Effector memory CD8-positive, alpha-beta T cell (primary cell): Measurements from ENCODE around the gene LAMTOR1.

ENCODE experiments used
- ATAC-seq: fragments of 150-1000 bp; cut with Tn5 transposase; replicated peaks from 2 replicates; pipeline ENCODE4 v1.10.0; 2021; ENCODE audit warnings: mild to moderate bottlenecking, moderate library complexity
- DNase-seq, 3 experiments: peaks; one replicate each; pipeline ENCODE4 v3.0.0; 2021
- H3K27ac Mint-ChIP-seq, 2 donors: one replicate each; pipeline ENCODE4 v1.8.0; 2022; ENCODE audit warnings: mild to moderate bottlenecking in 2 of 2, mixed read lengths in 2 of 2, moderate library complexity in 2 of 2
- H3K27me3 Mint-ChIP-seq, 2 donors: one replicate each; pipeline ENCODE4 v1.8.0; 2022; ENCODE audit warnings: mixed read lengths in 2 of 2
- H3K36me3 Mint-ChIP-seq: one replicate; pipeline ENCODE4 v1.8.0; 2022; ENCODE audit warnings: mild to moderate bottlenecking, moderate library complexity, mixed read lengths; ENCODE audit not compliant: insufficient read depth
- H3K4me1 Mint-ChIP-seq, 2 donors: one replicate each; pipeline ENCODE4 v1.8.0; 2022; ENCODE audit warnings: low read depth in 2 of 2, mixed read lengths in 2 of 2
- H3K4me3 Mint-ChIP-seq, 2 donors: one replicate each; pipeline ENCODE4 v1.8.0; 2022; ENCODE audit warnings: mild to moderate bottlenecking in 2 of 2, mixed read lengths in 2 of 2, moderate library complexity in 2 of 2
- H3K9me3 Mint-ChIP-seq, 2 donors: one replicate each; pipeline ENCODE4 v1.8.0; 2022; ENCODE audit warnings: mixed read lengths in 2 of 2

LAMTOR1 gene

GRCh38 chr11:72112143-72112977 is 9.3 kb upstream of the LAMTOR1 start, which contains the start of gene ANAPC15:
Gene ANAPC15 (minus strand): TSS chr11:72112695. CDS start chr11:72111276, 1,419 bp downstream.
- Mint-ChIP-seq H3K27me3 (peaks cover 7 to 9% of the 10 kb centered on the region in 2 donors), H3K36me3 (peaks cover 22% of the 10 kb centered on the region), H3K27ac (peak within 1 kb of the TSS; percentile 94 to 99), H3K4me3 (peak within 1 kb of the TSS; percentile 91 to 97), H3K4me1 (peaks cover 15 to 22% of the 10 kb centered on the region in 2 donors), H3K9me3 (no peaks in the 10 kb centered on the region)
- ATAC-seq (peak; percentile 86), DNase-seq (peak; percentile 97 to 99 (median 99))

- Mint-ChIP-seq H3K9me3 (no peaks in the 10 kb centered on the region), H3K4me3 (peak overlapping the region; percentile 91 to 97), H3K27ac (peak overlapping the region; percentile 94 to 99), H3K27me3 (peaks cover under 1 to 3% of the 10 kb centered on the region in 2 donors), H3K4me1 (peaks cover 15 to 22% of the 10 kb centered on the region in 2 donors), H3K36me3 (peaks cover 22% of the 10 kb centered on the region)
- no peak for ATAC-seq
- no peak for DNase-seq
Observed at GRCh38 chr11:72111300-72112142, 8.4 kb upstream of the LAMTOR1 start.

DNA sequence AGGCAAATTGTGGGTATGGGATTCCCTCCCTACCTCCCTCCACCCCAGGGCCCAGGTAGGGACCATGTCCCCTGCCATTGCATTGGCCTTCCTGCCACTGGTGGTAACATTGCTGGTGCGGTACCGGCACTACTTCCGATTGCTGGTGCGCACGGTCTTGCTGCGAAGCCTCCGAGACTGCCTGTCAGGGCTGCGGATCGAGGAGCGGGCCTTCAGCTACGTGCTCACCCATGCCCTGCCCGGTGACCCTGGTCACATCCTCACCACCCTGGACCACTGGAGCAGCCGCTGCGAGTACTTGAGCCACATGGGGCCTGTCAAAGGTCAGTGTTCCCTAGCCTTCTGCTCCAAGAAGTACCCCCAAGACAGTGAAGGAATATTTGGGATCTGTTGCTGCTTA is 2.8 kb upstream of the LAMTOR1 start, which contains the start of gene TOMT:
TSS of gene TOMT (plus strand) at position 37 of the 400 bp plus-strand sequence. CDS start at position 65, 28 bp downstream.
- Mint-ChIP-seq H3K27me3 (no peaks in the 10 kb centered on the region), H3K4me1 (peaks cover 29 to 35% of the 10 kb centered on the region in 2 donors), H3K4me3 (no peak within 1 kb of the TSS), H3K9me3 (no peaks in the 10 kb centered on the region), H3K36me3 (peaks cover 25% of the 10 kb centered on the region), H3K27ac (peak within 1 kb of the TSS; percentile 7 to 97)
- ATAC-seq (no peak), DNase-seq (no peak)

DNA sequence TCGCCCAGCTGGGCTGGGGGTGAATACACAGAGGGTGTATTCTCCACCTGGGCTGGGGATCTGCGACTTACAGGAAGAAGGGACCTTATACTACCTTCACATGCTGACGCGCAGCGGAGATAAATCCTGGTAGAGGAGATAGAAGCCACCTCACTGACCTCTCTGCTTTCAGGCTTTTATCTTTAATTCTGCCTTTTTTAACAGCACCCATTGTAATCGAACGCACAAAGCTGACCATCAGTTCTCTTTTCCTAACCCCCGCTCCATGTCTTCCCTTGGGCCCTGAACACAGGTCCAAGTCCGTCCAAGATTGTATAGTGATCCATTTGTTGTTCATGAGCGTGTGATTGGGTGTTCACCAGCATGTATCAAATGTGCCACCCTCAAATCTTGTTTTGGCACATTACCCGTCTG is 664 bp upstream of the LAMTOR1 start:
- DNase-seq (no peak), ATAC-seq (no peak)
- Mint-ChIP-seq H3K27me3 (no peaks in the 10 kb centered on the region), H3K4me1 (peaks cover 34 to 38% of the 10 kb centered on the region in 2 donors), H3K9me3 (no peaks in the 10 kb centered on the region), H3K27ac (peak overlapping the region; percentile 92 to 97), H3K4me3 (peak overlapping the region; percentile 79 to 88), H3K36me3 (peaks cover 21% of the 10 kb centered on the region)

DNA sequence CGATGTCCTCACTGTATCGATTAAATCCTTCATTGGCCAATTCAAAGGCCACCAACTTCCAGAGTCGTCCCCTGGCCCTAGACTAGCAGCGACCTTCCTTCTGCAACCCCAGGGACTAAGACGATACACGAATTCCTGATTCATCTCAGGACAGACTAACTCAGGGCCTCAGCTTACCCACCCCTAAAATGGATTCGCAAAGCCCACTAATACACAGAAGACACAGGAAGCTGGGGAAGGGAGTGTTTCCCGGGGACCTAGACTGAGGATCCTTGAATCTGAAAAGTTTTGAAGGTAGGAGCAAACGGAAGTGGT is 509 bp downstream of the LAMTOR1 start:
- no peak for DNase-seq
- no peaks in the 10 kb centered on the region for H3K9me3 Mint-ChIP-seq
- H3K36me3 Mint-ChIP-seq = peaks cover 31% of the 10 kb centered on the region
- H3K27me3 Mint-ChIP-seq = no peaks in the 10 kb centered on the region
- H3K4me1 Mint-ChIP-seq = peaks cover 40 to 42% of the 10 kb centered on the region in 2 donors
- peak overlapping the region; percentile 79 to 88 for H3K4me3 Mint-ChIP-seq
- ATAC-seq = peak; percentile 0
- H3K27ac Mint-ChIP-seq = peak overlapping the region; percentile 92 to 97

DNA sequence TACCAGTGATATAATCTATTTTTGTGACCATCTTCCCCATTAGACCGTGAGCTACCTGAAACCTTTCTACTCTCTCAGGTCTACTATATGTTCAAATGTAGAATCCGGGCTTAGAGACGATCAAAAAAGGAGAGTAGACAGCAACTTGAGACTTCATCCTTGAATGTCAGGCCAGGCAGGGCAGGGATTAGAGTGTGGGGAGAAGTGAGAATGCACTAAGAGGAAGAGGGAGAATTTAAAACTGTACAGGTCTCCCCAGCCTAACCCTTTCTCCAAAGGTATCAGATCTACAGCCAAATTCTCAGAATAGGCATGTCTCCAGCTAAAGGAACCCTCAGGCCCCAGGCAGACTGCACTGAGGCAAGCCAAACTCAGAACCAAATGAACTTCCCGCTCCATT is 935 bp downstream of the LAMTOR1 start:
- H3K27me3 Mint-ChIP-seq = no peaks in the 10 kb centered on the region
- peak overlapping the region; percentile 92 to 97 for H3K27ac Mint-ChIP-seq
- H3K4me1 Mint-ChIP-seq = peaks cover 40 to 42% of the 10 kb centered on the region in 2 donors
- DNase-seq (no peak), ATAC-seq (no peak)
- peak overlapping the region; percentile 79 to 88 for H3K4me3 Mint-ChIP-seq
- H3K9me3 Mint-ChIP-seq = no peaks in the 10 kb centered on the region
- peaks cover 31% of the 10 kb centered on the region for H3K36me3 Mint-ChIP-seq

GRCh38 chr11:72100462-72100861 is 2.6 kb downstream of the LAMTOR1 start:
- ATAC-seq (no peak), DNase-seq (no peak)
- Mint-ChIP-seq H3K27me3 (no peaks in the 10 kb centered on the region), H3K4me3 (no peak overlapping the region), H3K9me3 (no peaks in the 10 kb centered on the region), H3K36me3 (peaks cover 31% of the 10 kb centered on the region), H3K4me1 (peaks cover 40 to 42% of the 10 kb centered on the region in 2 donors), H3K27ac (peak overlapping the region; percentile 92 to 97)

GRCh38 chr11:72100009-72100408 is 3.1 kb downstream of the LAMTOR1 start:
- Mint-ChIP-seq H3K9me3 (no peaks in the 10 kb centered on the region), H3K27me3 (no peaks in the 10 kb centered on the region), H3K27ac (peak overlapping the region; percentile 92 to 97), H3K36me3 (peaks cover 31% of the 10 kb centered on the region), H3K4me3 (no peak overlapping the region), H3K4me1 (peaks cover 38 to 42% of the 10 kb centered on the region in 2 donors)
- DNase-seq (no peak), ATAC-seq (no peak)

GRCh38 chr11:72098741-72099140 is 4.4 kb downstream of the LAMTOR1 start:
- Mint-ChIP-seq H3K4me3 (no peak overlapping the region), H3K36me3 (peaks cover 30% of the 10 kb centered on the region), H3K9me3 (no peaks in the 10 kb centered on the region), H3K4me1 (peaks cover 33 to 36% of the 10 kb centered on the region in 2 donors), H3K27ac (no peak overlapping the region), H3K27me3 (no peaks in the 10 kb centered on the region)
- DNase-seq (no peak), ATAC-seq (no peak)

DNA sequence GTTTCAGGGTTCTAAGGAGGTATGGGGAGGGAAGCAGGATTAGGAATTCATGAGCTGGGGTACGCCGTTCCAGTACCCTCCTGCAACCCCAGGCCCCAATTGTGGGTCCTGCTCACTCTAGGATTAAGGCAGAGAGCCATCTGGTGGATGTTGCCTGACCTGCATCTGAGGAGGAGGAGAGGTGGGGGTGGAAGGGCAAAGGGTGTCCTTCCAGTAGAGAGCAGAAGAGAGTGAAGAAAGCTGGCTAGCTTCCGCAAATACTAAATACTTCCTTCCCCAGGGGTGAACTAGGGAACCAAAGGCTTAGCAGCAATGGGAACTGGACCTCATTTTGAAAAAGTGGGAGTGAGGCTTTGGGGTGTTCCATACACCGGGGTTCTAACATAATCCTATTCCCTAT is 11.8 kb downstream of the LAMTOR1 start:
- DNase-seq = peak; percentile 57 to 60 (median 57)
- Mint-ChIP-seq H3K4me3 (no peak overlapping the region), H3K27ac (peak overlapping the region; percentile 11 to 23), H3K9me3 (no peaks in the 10 kb centered on the region), H3K4me1 (no peaks in the 10 kb centered on the region), H3K36me3 (peaks cover 9% of the 10 kb centered on the region), H3K27me3 (no peaks in the 10 kb centered on the region)
- peak; percentile 93 for ATAC-seq

DNA sequence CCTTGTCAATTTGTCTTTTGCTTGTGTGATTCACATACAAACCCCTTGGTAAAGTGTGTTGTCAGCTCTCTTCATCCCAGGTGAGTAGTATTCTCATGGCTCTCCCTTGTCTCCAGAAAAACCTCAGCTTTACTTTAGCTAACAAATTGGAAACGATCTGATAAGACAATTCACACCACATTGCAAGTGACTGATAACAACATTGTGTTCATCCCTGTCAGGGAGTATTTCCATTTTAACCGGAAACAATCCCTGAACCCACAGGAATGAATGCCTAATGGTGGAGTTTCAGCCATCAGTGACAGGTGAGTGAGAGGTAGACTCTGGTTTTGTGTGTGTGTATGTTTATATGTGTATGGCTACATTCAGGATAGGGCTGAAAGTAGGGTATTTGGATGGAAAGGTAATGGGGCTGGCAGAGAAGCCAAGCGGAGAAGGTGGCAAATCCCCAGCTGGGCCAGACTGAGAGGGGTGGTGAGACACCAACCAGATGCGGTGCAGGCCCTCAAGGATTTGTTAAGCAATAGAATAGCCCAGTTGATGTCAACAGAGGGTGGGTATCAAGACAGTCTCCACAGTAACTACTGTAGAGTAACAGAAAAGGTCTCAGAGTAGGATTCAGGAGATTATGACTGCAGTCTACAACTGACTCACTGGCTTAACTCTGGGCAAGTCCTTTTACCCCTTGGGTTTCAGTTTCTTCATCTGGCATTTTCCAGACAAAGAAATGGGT is 14.9 kb downstream of the LAMTOR1 start:
- ATAC-seq = no peak
- Mint-ChIP-seq H3K36me3 (peaks cover 4% of the 10 kb centered on the region), H3K4me1 (no peaks in the 10 kb centered on the region), H3K27ac (peak overlapping the region in 1 of 2 donors; percentile 58), H3K9me3 (no peaks in the 10 kb centered on the region), H3K4me3 (no peak overlapping the region), H3K27me3 (no peaks in the 10 kb centered on the region)
- DNase-seq = no peak

DNA sequence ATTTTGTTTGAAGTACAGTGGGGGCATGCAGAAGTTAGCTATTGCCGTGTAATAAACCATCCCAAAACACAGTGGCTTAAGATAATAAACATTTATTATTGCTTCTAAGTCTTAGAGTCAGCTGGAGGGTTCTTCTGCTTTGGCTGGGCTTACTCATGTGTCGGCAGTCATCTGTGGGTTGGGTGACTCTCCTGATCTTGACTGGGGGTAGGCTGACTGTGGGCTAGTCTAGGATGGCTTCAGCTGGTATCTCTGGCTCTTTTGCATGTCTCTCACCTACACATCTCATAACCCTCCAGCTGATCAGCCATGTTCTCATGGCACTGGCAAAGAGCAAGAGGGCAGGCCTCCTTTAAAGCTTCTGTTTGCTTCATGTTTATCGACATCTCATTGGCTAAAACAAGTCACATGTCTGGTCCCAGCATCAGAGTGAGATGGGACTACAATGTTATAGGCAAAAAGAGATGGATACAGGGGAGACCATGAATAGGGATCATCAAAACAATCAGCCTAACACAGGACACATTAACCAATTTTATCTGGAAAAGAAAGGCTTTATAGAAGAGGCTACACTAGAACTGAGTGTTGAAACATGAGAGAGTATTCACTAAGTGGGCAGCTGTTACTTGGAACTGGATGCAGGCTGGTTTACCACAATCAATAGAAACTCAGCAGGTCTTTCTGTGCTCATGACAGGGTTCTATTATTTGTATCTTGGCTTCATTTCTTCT is 17.3 kb downstream of the LAMTOR1 start:
- H3K27ac Mint-ChIP-seq = peak overlapping the region; percentile 13 to 58
- H3K27me3 Mint-ChIP-seq = no peaks in the 10 kb centered on the region
- ATAC-seq (no peak), DNase-seq (no peak)
- H3K36me3 Mint-ChIP-seq = peaks cover 6% of the 10 kb centered on the region
- H3K4me1 Mint-ChIP-seq = peaks cover 7 to 8% of the 10 kb centered on the region in 2 donors
- no peaks in the 10 kb centered on the region for H3K9me3 Mint-ChIP-seq
- no peak overlapping the region for H3K4me3 Mint-ChIP-seq
